ENCODE data around the gene HSPA4. TPM values are rescaled to one million over a fixed set of nuclear protein-coding genes. Genes with fewer than 3 reads are reported as not detected.

HSPA4 gene
- total RNA-seq, 1 donor from 2014 or later, result 90.5 TPM

- DNase-seq (ENCODE audit: extremely low read depth, low read depth, low spot score), result no peak
Observed at GRCh38 chr5:133088064-133088463, 36.3 kb downstream of the HSPA4 start.

DNA sequence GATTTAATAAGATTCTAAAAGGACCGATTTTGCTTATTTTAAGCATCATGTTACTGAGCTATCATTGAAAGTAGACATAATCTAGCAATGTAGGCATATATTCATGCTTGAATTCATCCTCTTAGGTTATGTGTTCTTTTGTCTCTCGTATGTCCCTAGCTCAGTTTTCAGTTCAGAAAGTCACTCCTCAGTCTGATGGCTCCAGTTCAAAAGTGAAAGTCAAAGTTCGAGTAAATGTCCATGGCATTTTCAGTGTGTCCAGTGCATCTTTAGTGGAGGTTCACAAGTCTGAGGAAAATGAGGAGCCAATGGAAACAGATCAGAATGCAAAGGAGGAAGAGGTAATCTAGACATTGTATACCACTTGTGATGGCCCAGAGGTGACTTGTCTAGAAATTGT, 39.2 kb downstream of the HSPA4 start:
- no peak for DNase-seq (ENCODE audit: extremely low read depth, low read depth, low spot score)

DNA sequence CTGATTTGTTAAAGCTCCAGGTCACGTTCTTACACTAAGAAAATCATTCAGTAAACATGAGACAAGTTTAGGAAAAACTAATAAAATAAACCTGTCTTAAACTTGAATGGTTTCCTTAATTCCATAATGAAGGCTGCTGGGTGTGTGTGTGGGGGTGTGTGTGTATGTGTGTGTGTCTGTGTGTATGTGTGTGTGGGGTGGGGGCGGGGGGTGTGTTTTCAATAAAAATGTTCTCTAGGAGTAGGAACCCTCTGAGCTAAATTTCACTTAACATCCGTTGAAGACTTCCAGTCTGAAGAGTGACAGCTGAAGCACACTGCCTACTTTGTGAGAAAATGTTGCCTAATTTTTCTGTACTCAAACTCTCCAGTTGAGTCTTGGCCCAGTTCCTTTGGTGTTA, 54.5 kb downstream of the HSPA4 start:
- no peak for DNase-seq (ENCODE audit: extremely low read depth, low read depth, low spot score)

DNA sequence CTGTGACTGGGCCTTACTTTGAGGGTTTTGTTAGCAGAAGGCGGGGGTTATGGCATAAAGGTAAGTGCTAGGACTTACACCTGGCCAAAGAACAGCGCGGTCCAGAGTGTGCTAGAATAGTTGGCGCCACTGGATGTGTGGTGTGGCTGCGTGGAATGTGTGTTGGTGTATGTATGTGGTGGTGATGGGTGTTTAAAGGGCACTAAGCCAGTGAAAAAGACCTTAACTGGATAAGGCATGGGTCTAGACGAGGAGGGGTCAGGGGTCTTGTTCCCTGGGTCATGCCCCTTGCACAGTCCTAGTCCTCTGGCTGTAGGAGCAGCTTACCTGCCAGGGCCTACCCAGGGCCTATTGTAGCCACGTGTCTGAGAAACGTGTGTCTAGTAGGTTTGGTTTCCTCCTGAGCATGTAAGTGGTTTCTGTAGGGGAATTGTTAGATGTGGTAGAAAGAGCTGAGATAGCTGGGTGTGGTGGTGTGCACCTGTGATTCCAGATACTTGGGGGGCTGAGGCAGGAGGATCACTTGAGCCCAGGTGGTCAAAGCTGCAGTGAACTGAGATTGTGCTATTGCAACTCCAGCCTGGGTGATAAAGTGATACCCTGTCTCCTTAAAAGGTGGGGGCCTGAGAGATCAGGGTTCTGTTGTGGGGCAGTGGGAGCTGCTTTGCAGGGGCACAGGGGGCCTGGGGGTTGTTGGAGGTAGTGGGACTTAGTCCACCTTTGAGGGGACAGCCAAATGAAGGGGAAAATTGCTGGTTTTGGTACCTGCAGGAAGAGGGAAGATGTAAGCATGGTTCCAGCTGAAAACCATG, 55.2 kb downstream of the HSPA4 start:
- no peak for DNase-seq (ENCODE audit: extremely low read depth, low read depth, low spot score)

DNA sequence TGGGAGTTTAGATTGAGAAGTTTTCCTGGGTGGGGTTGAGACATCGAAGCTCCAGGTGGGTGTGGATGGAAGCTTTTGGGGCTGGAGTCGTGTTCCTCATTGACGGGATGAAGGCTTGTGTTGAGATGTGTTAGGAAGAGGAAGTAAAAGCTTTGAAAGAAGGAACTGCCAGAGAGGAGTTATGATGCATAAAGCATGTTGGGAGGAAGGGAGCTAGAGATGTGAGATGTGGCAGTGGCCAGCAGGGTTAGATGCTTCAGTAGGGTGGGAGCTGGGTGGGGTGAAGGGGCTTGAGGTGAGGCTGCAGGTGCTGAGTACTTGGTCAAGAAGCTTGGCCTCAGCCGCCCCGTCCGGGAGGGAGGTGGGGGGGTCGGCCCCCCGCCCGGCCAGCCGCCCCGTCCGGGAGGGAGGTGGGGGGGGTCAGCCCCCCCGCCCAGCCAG, 56.7 kb downstream of the HSPA4 start:
- no peak for DNase-seq (ENCODE audit: extremely low read depth, low read depth, low spot score)

- DNase-seq (ENCODE audit: extremely low read depth, low read depth, low spot score), result no peak
Observed at GRCh38 chr5:133109655-133110483, 58.1 kb downstream of the HSPA4 start.

- no peak for DNase-seq (ENCODE audit: extremely low read depth, low read depth, low spot score)
Observed at GRCh38 chr5:133110709-133111108, 58.9 kb downstream of the HSPA4 start.

DNA sequence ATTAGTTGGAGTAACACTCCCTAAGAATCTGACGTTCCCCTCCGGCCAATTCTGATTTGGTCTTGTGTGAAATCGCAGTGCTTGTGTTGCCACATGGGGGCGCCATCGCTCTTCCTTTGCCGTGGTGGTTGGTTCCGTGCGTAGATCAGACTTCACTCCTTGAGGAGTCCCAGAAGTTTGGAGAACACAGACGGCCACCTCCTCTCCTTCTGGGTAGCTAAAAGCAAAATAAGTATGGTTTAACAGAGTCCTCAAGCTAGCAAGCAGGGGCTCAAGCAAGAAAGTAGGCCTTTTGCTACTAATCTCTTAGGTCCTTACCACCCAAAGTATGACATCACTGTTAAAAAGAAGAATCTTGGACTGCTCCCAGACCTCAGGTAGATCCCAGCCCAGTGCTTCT, 59.5 kb downstream of the HSPA4 start:
- peak; percentile 47 for DNase-seq (ENCODE audit: extremely low read depth, low read depth, low spot score)

DNA sequence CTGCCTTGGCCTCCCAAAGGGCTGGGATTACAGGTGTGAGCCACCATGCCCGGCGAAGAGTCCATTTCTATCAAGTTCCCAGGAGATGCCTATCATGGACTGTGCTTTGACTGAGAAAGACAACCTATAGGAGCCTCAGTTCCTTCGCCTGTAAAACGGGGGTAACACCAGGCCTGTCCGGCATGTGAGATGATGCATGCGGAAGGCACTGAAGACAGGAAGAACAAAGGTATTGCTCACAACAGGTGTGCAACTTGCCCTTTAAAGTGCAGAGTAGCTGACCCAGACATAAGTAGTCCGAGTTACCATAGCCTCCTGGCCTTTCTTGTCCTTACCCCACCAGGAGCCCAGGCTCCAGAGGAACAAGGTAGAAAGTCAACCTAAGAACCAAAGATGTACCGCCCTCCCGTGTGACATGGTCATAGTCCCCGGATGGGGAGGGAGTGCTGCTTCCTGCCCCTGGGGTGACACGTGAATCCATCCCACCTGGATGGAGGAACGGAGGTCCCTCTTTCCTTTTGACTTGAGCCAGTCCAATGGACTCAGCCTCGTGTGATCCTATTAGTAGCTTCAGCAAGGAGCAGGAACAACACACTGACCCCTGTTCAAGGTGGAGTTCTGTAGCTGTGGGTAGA, 60.3 kb downstream of the HSPA4 start:
- no peak for DNase-seq (ENCODE audit: extremely low read depth, low read depth, low spot score)

GRCh38 chr5:133113331-133114061, 61.7 kb downstream of the HSPA4 start:
- no peak for DNase-seq (ENCODE audit: extremely low read depth, low read depth, low spot score)

GRCh38 chr5:133114166-133114932, 62.5 kb downstream of the HSPA4 start:
- no peak for DNase-seq (ENCODE audit: extremely low read depth, low read depth, low spot score)

DNA sequence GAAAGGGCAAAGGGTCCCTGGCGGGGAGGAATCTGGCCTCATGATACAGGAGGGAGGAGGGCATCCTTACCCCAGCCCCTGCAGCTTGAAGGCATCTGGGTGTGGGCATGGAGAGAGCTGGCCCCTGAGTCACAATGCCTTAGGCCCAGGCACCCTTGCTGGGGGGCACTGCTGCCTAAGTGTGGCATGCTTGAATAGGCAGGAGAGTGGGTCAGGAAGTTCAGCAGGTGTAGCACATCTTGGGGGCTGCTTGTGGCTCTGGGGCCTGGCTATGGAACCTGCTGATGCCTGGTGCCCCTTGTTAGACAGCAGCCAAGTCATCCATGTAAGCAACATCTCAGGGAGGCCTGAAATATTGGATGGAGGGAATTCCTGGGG, 63.1 kb downstream of the HSPA4 start:
- DNase-seq (ENCODE audit: extremely low read depth, low read depth, low spot score), result no peak

- DNase-seq (ENCODE audit: extremely low read depth, low read depth, low spot score), result no peak
Observed at GRCh38 chr5:133116601-133117000, 64.8 kb downstream of the HSPA4 start.

GRCh38 chr5:133117166-133117911, 65.5 kb downstream of the HSPA4 start:
- no peak for DNase-seq (ENCODE audit: extremely low read depth, low read depth, low spot score)

DNA sequence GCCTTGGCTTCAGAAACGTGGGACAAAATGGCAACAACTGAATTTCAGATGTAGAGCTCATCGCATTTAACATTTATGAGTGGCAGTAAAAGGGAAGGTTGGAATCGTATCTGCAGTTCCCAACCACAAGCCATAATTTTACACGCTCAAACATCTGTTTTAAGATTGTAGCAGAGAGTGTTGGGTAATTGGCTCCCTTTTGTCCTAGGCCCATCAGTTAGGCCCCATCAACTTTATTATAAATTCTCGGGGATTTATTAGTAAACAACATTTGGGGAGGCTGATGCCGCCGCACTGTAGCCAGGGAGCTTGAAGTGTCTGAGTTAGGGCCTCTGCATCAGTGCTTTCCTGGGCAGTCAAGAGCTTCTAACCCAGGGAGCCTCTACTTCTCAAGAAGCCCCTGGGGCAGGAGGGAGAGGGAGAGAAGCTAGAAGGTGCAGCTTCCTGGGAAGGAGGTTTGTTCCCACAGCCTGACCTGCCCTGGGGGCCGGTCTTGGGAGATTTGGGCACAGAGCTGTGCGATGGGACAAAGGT, 66.2 kb downstream of the HSPA4 start:
- DNase-seq (ENCODE audit: extremely low read depth, low read depth, low spot score), result no peak

DNA sequence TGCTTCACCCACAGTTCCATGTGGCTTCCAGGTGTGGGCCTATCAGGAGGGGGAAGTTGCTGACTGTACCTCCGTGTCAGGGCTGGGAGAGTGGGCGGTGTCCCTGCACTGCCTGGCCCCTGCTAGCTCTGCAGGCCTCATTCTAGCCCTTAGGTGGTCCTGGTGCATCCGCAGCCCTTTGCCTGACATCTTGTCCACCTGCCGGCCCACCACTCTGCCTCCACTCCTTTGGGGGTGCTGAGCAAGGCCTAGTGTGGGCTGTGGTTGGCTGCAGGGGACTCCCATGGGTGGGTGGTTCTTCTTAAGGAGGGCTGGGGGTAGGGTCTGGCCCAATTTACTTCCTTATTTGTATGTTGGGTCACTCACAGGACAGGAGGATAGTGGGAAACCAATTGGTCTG, 66.9 kb downstream of the HSPA4 start:
- no peak for DNase-seq (ENCODE audit: extremely low read depth, low read depth, low spot score)

DNA sequence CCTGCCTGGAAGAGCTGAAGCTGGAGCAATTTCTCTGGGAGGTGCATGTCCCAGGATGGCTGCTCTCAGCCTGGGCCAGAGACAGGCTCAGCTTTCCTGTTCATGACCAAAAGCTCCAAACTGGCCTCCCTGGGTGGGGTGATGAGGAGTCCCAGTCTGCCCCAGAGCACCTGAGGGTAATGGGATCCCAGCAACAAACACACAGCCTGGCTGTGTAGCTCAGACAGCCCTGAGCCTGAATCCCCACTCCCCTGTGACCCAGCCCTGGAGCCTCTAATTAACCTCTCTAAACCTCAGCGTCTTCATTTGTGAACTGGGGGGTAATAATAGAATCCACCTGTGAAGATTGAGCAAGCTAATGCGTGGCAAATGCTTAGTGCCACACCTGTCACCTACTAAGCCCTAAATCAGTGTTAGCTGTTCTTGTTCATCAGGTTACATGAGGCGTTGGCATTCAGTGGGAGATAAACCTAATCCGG, 67.5 kb downstream of the HSPA4 start:
- DNase-seq (ENCODE audit: extremely low read depth, low read depth, low spot score), result no peak

- DNase-seq (ENCODE audit: extremely low read depth, low read depth, low spot score), result no peak
Observed at GRCh38 chr5:133120156-133120750, 68.4 kb downstream of the HSPA4 start.

GRCh38 chr5:133121080-133121479, 69.3 kb downstream of the HSPA4 start:
- DNase-seq (ENCODE audit: extremely low read depth, low read depth, low spot score), result no peak
